Measurements from ENCODE around the gene GRID1.

Gene GRID1

DNA sequence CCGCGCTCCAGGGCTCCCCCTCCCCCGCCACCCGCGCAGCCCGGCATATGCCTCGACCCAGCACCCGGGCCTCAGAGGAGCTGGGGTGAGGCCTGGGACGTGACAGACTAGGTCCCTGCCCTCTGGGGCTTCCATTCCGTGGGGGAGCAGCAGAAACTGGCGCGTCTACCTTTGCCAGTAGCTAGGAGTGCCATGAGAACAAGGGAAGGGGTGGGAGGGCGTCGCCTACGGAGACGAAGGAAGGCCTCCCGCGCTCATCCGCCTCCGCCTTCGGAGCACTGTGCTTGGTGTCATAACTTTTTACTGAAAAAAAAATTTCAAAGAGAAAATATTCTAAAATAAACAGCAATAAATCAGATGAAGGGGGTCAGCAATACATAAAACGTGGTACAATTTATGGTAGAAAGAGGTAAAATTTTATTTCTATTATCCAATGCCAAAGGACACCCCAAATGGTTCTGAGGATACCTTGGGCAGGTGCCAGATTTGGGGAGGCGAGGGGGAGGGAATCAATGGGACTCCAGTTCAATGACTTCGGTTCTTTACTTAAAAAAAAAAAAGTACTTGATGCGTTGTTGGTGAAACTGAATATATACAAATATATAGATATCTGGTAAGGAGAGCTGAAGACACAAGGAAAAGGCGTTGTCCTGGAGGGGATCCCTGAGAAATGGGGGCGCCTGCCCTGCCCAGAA, 35.1 kb upstream of the GRID1 start:
- no peak overlapping the region for H2BK15ac ChIP-seq (replicated peaks; ENCODE audit: low read depth)
- no peak overlapping the region for H3K4ac ChIP-seq (ENCODE audit: low read depth, low read length)
- no peaks in the 10 kb centered on the region for H3K79me2 ChIP-seq (ENCODE audit: control insufficient read depth, insufficient read depth, low read length)
- H3K9ac ChIP-seq (ENCODE audit: low read length): peak overlapping the region; percentile 36
- no peak overlapping the region for H3K27ac ChIP-seq (ENCODE audit: low read depth, low read length)
- peaks cover 5% of the 10 kb centered on the region for H3K27me3 ChIP-seq (ENCODE audit: insufficient read depth, low read length, poor library complexity)
- no peaks in the 10 kb centered on the region for H3K36me3 ChIP-seq (ENCODE audit: control insufficient read depth, insufficient read depth, low read length)
- no peak overlapping the region for H2BK5ac ChIP-seq (ENCODE audit: low read length)
- no peak overlapping the region for H3K23ac ChIP-seq (ENCODE audit: low read length)
- H3K4me3 ChIP-seq (ENCODE audit: low read length): peak overlapping the region; percentile 5
- H2AK5ac ChIP-seq (ENCODE audit: low read length): no peak overlapping the region
- no peak overlapping the region for H2BK120ac ChIP-seq (ENCODE audit: low read depth, low read length)
- no peak overlapping the region for H3K18ac ChIP-seq (ENCODE audit: low read length)
- no peaks in the 10 kb centered on the region for H3K4me1 ChIP-seq (ENCODE audit: control insufficient read depth, low read depth, low read length)
- H4K8ac ChIP-seq (ENCODE audit: low read depth, low read length): no peak overlapping the region
- H3K4me2 ChIP-seq (ENCODE audit: low read length): peak overlapping the region; percentile 94
- WGBS (ENCODE audit: extremely low coverage, insufficient coverage, low lambda C conversion rate): no CpG with 5 or more reads among the region's 27 CpGs
- peak overlapping the region; percentile 61 for H3K56ac ChIP-seq (ENCODE audit: low read length)
- DNase-seq: no peak
- H3K79me1 ChIP-seq (ENCODE audit: low read length): no peaks in the 10 kb centered on the region
- no peak overlapping the region for H4K5ac ChIP-seq (ENCODE audit: low read length)

DNA sequence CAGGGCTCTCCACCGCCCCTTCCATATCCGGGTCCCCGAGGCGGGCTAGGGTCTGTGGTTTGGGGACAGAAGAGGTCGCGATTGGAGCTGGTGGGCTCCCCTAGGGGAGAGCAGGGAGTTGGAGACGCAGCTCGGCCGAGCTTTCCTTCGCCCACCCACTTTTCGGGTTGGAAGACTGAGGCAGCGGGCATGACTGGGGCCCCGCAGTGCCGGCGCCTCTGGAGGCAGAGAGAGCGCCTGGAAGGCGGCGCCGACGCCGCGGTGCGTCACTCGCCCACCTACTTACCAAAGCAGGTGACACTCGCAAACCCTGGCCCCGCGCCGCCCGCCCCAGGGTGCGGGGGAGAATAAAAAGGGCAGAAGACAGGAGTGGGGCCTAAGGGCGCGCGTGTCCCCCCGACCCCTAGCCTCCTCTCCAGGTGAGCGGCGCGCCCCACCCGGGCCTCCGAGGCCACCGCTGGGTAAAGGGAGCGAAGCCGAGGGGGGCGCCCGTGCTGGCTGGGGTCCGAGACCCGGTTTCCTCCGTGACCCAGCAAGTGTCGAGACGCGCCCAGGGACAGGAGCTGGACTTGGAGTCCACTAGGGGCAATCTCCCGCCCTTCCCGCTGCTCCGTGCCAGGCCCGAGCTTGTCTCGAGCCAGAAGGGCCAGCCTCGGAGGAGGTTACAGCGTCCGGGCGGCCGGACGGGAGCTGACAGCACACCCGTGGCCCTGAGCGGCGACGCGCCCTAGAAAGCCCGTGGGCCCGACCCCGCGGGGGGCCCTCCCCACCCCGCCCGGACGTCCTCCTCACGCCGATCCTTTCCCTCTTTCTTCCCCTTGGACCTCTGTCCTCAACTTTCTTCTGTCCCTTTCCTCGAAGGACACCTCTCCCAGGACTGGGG, 34.4 kb upstream of the GRID1 start:
- DNase-seq: no peak
- Histone ChIP-seq H3K36me3 (ENCODE audit: control insufficient read depth, insufficient read depth, low read length) (no peaks in the 10 kb centered on the region), H3K4ac (ENCODE audit: low read depth, low read length) (no peak overlapping the region), H2BK5ac (ENCODE audit: low read length) (no peak overlapping the region), H3K27ac (ENCODE audit: low read depth, low read length) (no peak overlapping the region), H3K18ac (ENCODE audit: low read length) (no peak overlapping the region), H3K9ac (ENCODE audit: low read length) (peak overlapping the region; percentile 84), H2BK120ac (ENCODE audit: low read depth, low read length) (no peak overlapping the region), H3K79me2 (ENCODE audit: control insufficient read depth, insufficient read depth, low read length) (no peaks in the 10 kb centered on the region), H2BK15ac (replicated peaks; ENCODE audit: low read depth) (no peak overlapping the region), H3K4me3 (ENCODE audit: low read length) (peak overlapping the region; percentile 49), H4K8ac (ENCODE audit: low read depth, low read length) (no peak overlapping the region), H3K79me1 (ENCODE audit: low read length) (no peaks in the 10 kb centered on the region), H2AK5ac (ENCODE audit: low read length) (no peak overlapping the region), H4K5ac (ENCODE audit: low read length) (no peak overlapping the region), H3K27me3 (ENCODE audit: insufficient read depth, low read length, poor library complexity) (peaks cover 5% of the 10 kb centered on the region), H3K56ac (ENCODE audit: low read length) (peak overlapping the region; percentile 93), H3K23ac (ENCODE audit: low read length) (no peak overlapping the region), H3K4me2 (ENCODE audit: low read length) (peak overlapping the region; percentile 94), H3K4me1 (ENCODE audit: control insufficient read depth, low read depth, low read length) (no peaks in the 10 kb centered on the region)
- WGBS (ENCODE audit: extremely low coverage, insufficient coverage, low lambda C conversion rate): no CpG with 5 or more reads among the region's 76 CpGs

GRCh38 chr10:86399879-86400704, 33.5 kb upstream of the GRID1 start:
- Histone ChIP-seq H3K9ac (ENCODE audit: low read length) (peak overlapping the region; percentile 84), H3K4me3 (ENCODE audit: low read length) (peak overlapping the region; percentile 49), H3K4ac (ENCODE audit: low read depth, low read length) (no peak overlapping the region), H3K27ac (ENCODE audit: low read depth, low read length) (peak overlapping the region; percentile 74), H2BK5ac (ENCODE audit: low read length) (no peak overlapping the region), H4K8ac (ENCODE audit: low read depth, low read length) (no peak overlapping the region), H3K79me1 (ENCODE audit: low read length) (no peaks in the 10 kb centered on the region), H3K56ac (ENCODE audit: low read length) (peak overlapping the region; percentile 93), H2BK15ac (replicated peaks; ENCODE audit: low read depth) (no peak overlapping the region), H3K27me3 (ENCODE audit: insufficient read depth, low read length, poor library complexity) (peaks cover 5% of the 10 kb centered on the region), H3K4me1 (ENCODE audit: control insufficient read depth, low read depth, low read length) (no peaks in the 10 kb centered on the region), H3K23ac (ENCODE audit: low read length) (no peak overlapping the region), H3K79me2 (ENCODE audit: control insufficient read depth, insufficient read depth, low read length) (no peaks in the 10 kb centered on the region), H3K36me3 (ENCODE audit: control insufficient read depth, insufficient read depth, low read length) (no peaks in the 10 kb centered on the region), H3K4me2 (ENCODE audit: low read length) (peak overlapping the region; percentile 94), H3K18ac (ENCODE audit: low read length) (no peak overlapping the region), H2BK120ac (ENCODE audit: low read depth, low read length) (no peak overlapping the region), H2AK5ac (ENCODE audit: low read length) (no peak overlapping the region), H4K5ac (ENCODE audit: low read length) (no peak overlapping the region)
- WGBS (ENCODE audit: extremely low coverage, insufficient coverage, low lambda C conversion rate): no CpG with 5 or more reads among the region's 90 CpGs
- DNase-seq: peak; percentile 98

DNA sequence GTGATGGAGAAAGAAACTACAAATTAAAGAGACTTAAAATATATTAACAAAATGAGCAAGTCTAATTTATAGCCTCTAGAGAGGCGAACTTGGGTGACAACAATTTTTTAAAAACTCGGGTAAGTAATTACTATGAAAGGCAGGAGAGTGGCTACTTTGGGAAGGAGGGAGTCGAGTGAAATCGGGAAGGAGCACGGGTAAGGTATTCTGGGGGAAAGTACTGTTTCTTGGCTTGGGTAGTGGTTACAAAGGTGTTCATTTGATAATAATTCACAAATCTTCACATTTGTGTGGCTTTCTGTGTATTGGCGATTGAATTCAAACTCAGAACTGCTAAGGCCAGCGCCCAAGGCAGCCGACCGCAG, 32.9 kb upstream of the GRID1 start:
- Histone ChIP-seq H3K27ac (ENCODE audit: low read depth, low read length) (no peak overlapping the region), H4K5ac (ENCODE audit: low read length) (no peak overlapping the region), H3K18ac (ENCODE audit: low read length) (no peak overlapping the region), H3K4me3 (ENCODE audit: low read length) (no peak overlapping the region), H2AK5ac (ENCODE audit: low read length) (no peak overlapping the region), H3K4me1 (ENCODE audit: control insufficient read depth, low read depth, low read length) (no peaks in the 10 kb centered on the region), H3K36me3 (ENCODE audit: control insufficient read depth, insufficient read depth, low read length) (no peaks in the 10 kb centered on the region), H2BK120ac (ENCODE audit: low read depth, low read length) (no peak overlapping the region), H3K4me2 (ENCODE audit: low read length) (no peak overlapping the region), H3K9ac (ENCODE audit: low read length) (no peak overlapping the region), H3K56ac (ENCODE audit: low read length) (no peak overlapping the region), H2BK5ac (ENCODE audit: low read length) (no peak overlapping the region), H3K79me1 (ENCODE audit: low read length) (no peaks in the 10 kb centered on the region), H4K8ac (ENCODE audit: low read depth, low read length) (no peak overlapping the region), H3K27me3 (ENCODE audit: insufficient read depth, low read length, poor library complexity) (peaks cover 5% of the 10 kb centered on the region), H3K23ac (ENCODE audit: low read length) (no peak overlapping the region), H2BK15ac (replicated peaks; ENCODE audit: low read depth) (no peak overlapping the region), H3K4ac (ENCODE audit: low read depth, low read length) (no peak overlapping the region), H3K79me2 (ENCODE audit: control insufficient read depth, insufficient read depth, low read length) (no peaks in the 10 kb centered on the region)
- no CpG with 5 or more reads among the region's 9 CpGs for WGBS (ENCODE audit: extremely low coverage, insufficient coverage, low lambda C conversion rate)
- DNase-seq: no peak

DNA sequence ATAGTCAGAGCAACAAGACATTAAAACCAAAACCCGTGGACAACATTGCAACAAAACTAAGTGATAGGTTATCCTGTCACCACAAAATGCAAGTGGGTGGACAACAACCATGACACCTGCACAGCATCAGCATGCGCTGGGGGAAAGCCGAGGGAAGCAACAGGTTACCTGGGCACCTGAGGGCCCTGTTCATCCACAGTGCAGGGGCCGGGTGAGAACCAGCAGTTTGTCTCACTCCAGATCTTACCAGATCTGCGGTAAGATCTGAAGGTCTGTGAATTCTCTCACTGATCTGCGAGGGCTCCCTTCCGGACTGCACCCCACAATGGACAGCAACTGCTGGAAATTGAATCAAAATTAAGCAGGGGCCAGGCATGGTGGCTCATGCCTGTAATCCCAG, 30.5 kb upstream of the GRID1 start:
- H3K4me3 ChIP-seq (ENCODE audit: low read length): no peak overlapping the region
- no peak overlapping the region for H3K56ac ChIP-seq (ENCODE audit: low read length)
- no peak overlapping the region for H3K18ac ChIP-seq (ENCODE audit: low read length)
- no peak for DNase-seq
- H4K8ac ChIP-seq (ENCODE audit: low read depth, low read length): no peak overlapping the region
- no peak overlapping the region for H2BK120ac ChIP-seq (ENCODE audit: low read depth, low read length)
- no peak overlapping the region for H3K23ac ChIP-seq (ENCODE audit: low read length)
- H2BK5ac ChIP-seq (ENCODE audit: low read length): no peak overlapping the region
- H2AK5ac ChIP-seq (ENCODE audit: low read length): no peak overlapping the region
- H3K4ac ChIP-seq (ENCODE audit: low read depth, low read length): no peak overlapping the region
- no peak overlapping the region for H3K4me2 ChIP-seq (ENCODE audit: low read length)
- no peaks in the 10 kb centered on the region for H3K79me2 ChIP-seq (ENCODE audit: control insufficient read depth, insufficient read depth, low read length)
- H3K9ac ChIP-seq (ENCODE audit: low read length): no peak overlapping the region
- H3K27ac ChIP-seq (ENCODE audit: low read depth, low read length): no peak overlapping the region
- H3K79me1 ChIP-seq (ENCODE audit: low read length): no peaks in the 10 kb centered on the region
- WGBS (ENCODE audit: extremely low coverage, insufficient coverage, low lambda C conversion rate): no CpG with 5 or more reads among the region's 7 CpGs
- peaks cover 4% of the 10 kb centered on the region for H3K27me3 ChIP-seq (ENCODE audit: insufficient read depth, low read length, poor library complexity)
- no peak overlapping the region for H2BK15ac ChIP-seq (replicated peaks; ENCODE audit: low read depth)
- H4K5ac ChIP-seq (ENCODE audit: low read length): no peak overlapping the region
- H3K36me3 ChIP-seq (ENCODE audit: control insufficient read depth, insufficient read depth, low read length): no peaks in the 10 kb centered on the region
- no peaks in the 10 kb centered on the region for H3K4me1 ChIP-seq (ENCODE audit: control insufficient read depth, low read depth, low read length)
